H1 (cell line): ENCODE measurements around the gene FXYD7. TPM values are rescaled to one million over a fixed set of nuclear protein-coding genes. Genes with fewer than 3 reads are reported as not detected.
A peak's percentile ranks its signal among the peaks of the same experiment; 100 is the strongest.

Experiments
- CTCF ChIA-PET: fragments of 300-600 bp; sonication (Branson Sonifier 250); formaldehyde crosslinking; loops from one replicate; lab custom pipeline; 2021; ENCODE audit not compliant: partially characterized antibody; lab: Charles Lee
- POLR2A ChIA-PET: fragments of 300-600 bp; sonication (Branson Sonifier 250); formaldehyde crosslinking; loops from one replicate; lab custom pipeline; 2021; ENCODE audit warnings: inconsistent platforms; ENCODE audit not compliant: partially characterized antibody; lab: Charles Lee
- DNase-seq, 2 experiments: peaks; one replicate each; pipeline versions ENCODE4 v3.0.0 to v3.0.0-alpha.2; 2010 to 2022; ENCODE audit warnings: low spot score in 2 of 2, low read depth in 1 of 2, mixed read lengths in 1 of 2
- FAIRE-seq: peaks from 2 replicates; lab custom pipeline; 2011; peaks lifted over from hg19 to GRCh38; lab: Jason Lieb, UNC
- H2AFZ ChIP-seq: 2 replicates; pipeline ENCODE4 v1.8.1; 2012; ENCODE audit warnings: low read length, inconsistent platforms
- H2AK5ac ChIP-seq: 2 replicates; pipeline ENCODE4 v1.6.1; 2013; ENCODE audit warnings: low read depth, low read length
- H2BK120ac ChIP-seq: replicated peaks from 2 replicates; pipeline ENCODE3; 2013; ENCODE audit warnings: low read depth, low read length, inconsistent platforms
- H2BK12ac ChIP-seq: 2 replicates; pipeline ENCODE4 v1.6.1; 2013; ENCODE audit warnings: low read depth, low read length
- H2BK15ac ChIP-seq: 2 replicates; pipeline ENCODE4 v1.6.1; 2013; ENCODE audit warnings: low read length
- H2BK20ac ChIP-seq: 2 replicates; pipeline ENCODE4 v1.6.1; 2013; ENCODE audit warnings: low read length
- H2BK5ac ChIP-seq: 2 replicates; pipeline ENCODE4 v1.6.1; 2013; ENCODE audit warnings: low read depth, low read length
- H3K14ac ChIP-seq: 2 replicates; pipeline ENCODE4 v1.6.1; 2013; ENCODE audit warnings: inconsistent platforms; ENCODE audit not compliant: insufficient read length
- H3K18ac ChIP-seq: 2 replicates; pipeline ENCODE4 v1.6.1; 2013; ENCODE audit warnings: low read length; ENCODE audit errors: extremely low read depth
- H3K23ac ChIP-seq: 2 replicates; pipeline ENCODE4 v1.6.1; 2013; ENCODE audit warnings: inconsistent platforms; ENCODE audit not compliant: insufficient read length
- H3K23me2 ChIP-seq: 2 replicates; pipeline ENCODE4 v1.6.1; 2013; ENCODE audit warnings: low read depth, low read length
- H3K27ac ChIP-seq: 2 replicates; pipeline ENCODE4 v1.6.1; 2011; ENCODE audit warnings: low read depth, low read length, inconsistent platforms
- H3K27me3 ChIP-seq, 4 experiments: replicated peaks in 1 of 4; 1 replicate in 1 of 4; 2 replicates in 3 of 4; pipeline versions ENCODE4 v1.6.1 to v1.8.1; 2011 to 2013; ENCODE audit warnings: low read length in 3 of 4, mild to moderate bottlenecking in 3 of 4, inconsistent platforms in 2 of 4, mixed read lengths in 2 of 4, moderate library complexity in 1 of 4; ENCODE audit not compliant: control insufficient read depth in 3 of 4, insufficient read depth in 3 of 4; ENCODE audit errors: extremely low read depth in 1 of 4
- H3K36me3 ChIP-seq, 4 experiments: 2 replicates each; pipeline versions ENCODE4 v1.6.1 to v1.8.1; 2011 to 2013; ENCODE audit warnings: mild to moderate bottlenecking in 4 of 4, low read length in 3 of 4, moderate library complexity in 2 of 4, control low read depth in 1 of 4, inconsistent platforms in 1 of 4; ENCODE audit not compliant: insufficient read depth in 4 of 4, control insufficient read depth in 2 of 4
- H3K4ac ChIP-seq: replicated peaks from 2 replicates; pipeline ENCODE3; 2013; ENCODE audit warnings: low read length, low read depth, mixed read lengths, inconsistent platforms; ENCODE audit not compliant: insufficient read length
- H3K4me1 ChIP-seq, 4 experiments: replicated peaks in 1 of 4; 1 replicate in 1 of 4; 2 replicates in 3 of 4; pipeline versions ENCODE4 v1.6.1 to v1.8.1; 2011 to 2013; ENCODE audit warnings: low read length in 3 of 4, inconsistent platforms in 2 of 4, mixed read lengths in 1 of 4; ENCODE audit not compliant: insufficient read depth in 4 of 4, control insufficient read depth in 3 of 4
- H3K4me2 ChIP-seq, 2 experiments: 2 replicates each; pipeline versions ENCODE4 v1.6.1 to v1.8.1; 2011 to 2013; ENCODE audit warnings: low read depth in 2 of 2, low read length in 2 of 2, control low read depth in 1 of 2, inconsistent platforms in 1 of 2, mild to moderate bottlenecking in 1 of 2; ENCODE audit not compliant: insufficient read depth in 1 of 2
- H3K4me3 ChIP-seq, 4 experiments: fragments of 200-600, 300-600 bp in 1 of 4; sonication (generic), shearing (Covaris generic), sonication (Bioruptor Twin) in 1 of 4; 2 replicates each; pipeline versions ENCODE4 v1.5.1 to v1.8.1; 2011 to 2016; ENCODE audit warnings: low read length in 4 of 4, low read depth in 3 of 4, control low read depth in 2 of 4, inconsistent platforms in 2 of 4, mild to moderate bottlenecking in 2 of 4, mixed read lengths in 1 of 4, moderate library complexity in 1 of 4; ENCODE audit not compliant: insufficient read depth in 2 of 4; ENCODE audit errors: extremely low read depth in 1 of 4
- H3K56ac ChIP-seq: replicated peaks from 2 replicates; pipeline ENCODE3; 2013; ENCODE audit warnings: low read depth, mild to moderate bottlenecking, mixed read lengths, low read length, inconsistent platforms; ENCODE audit not compliant: insufficient read length
- H3K79me1 ChIP-seq: 2 replicates; pipeline ENCODE4 v1.6.1; 2013; ENCODE audit warnings: low read depth, low read length, control low read depth
- H3K79me2 ChIP-seq, 2 experiments: 2 replicates each; pipeline versions ENCODE4 v1.6.1 to v1.8.1; 2012 to 2013; ENCODE audit warnings: low read length in 2 of 2, mild to moderate bottlenecking in 2 of 2, inconsistent platforms in 1 of 2; ENCODE audit not compliant: insufficient read depth in 2 of 2, control insufficient read depth in 1 of 2
- H3K9ac ChIP-seq, 4 experiments: replicated peaks in 1 of 4; 1 replicate in 1 of 4; 2 replicates in 3 of 4; pipeline versions ENCODE4 v1.6.1 to v1.8.1; 2011 to 2013; ENCODE audit warnings: low read depth in 3 of 4, low read length in 3 of 4, control low read depth in 2 of 4, mild to moderate bottlenecking in 2 of 4, moderate library complexity in 2 of 4, inconsistent platforms in 1 of 4; ENCODE audit errors: extremely low read depth in 1 of 4
- H3K9me3 ChIP-seq, 2 experiments: 2 replicates each; pipeline versions ENCODE4 v1.6.1 to v1.8.1; 2012 to 2013; ENCODE audit warnings: mild to moderate bottlenecking in 2 of 2, moderate library complexity in 2 of 2, control low read depth in 1 of 2, inconsistent platforms in 1 of 2, low read depth in 1 of 2, low read length in 1 of 2, mixed read lengths in 1 of 2; ENCODE audit not compliant: insufficient read depth in 2 of 2
- H4K20me1 ChIP-seq, 2 experiments: replicated peaks in 1 of 2; 2 replicates each; pipeline versions ENCODE3 to v1.8.1; 2011 to 2013; ENCODE audit warnings: inconsistent platforms in 2 of 2, low read length in 2 of 2, mild to moderate bottlenecking in 1 of 2; ENCODE audit not compliant: insufficient read depth in 2 of 2, control insufficient read depth in 1 of 2
- H4K5ac ChIP-seq: 2 replicates; pipeline ENCODE4 v1.6.1; 2013; ENCODE audit warnings: low read length, low read depth, mixed read lengths, inconsistent platforms; ENCODE audit not compliant: insufficient read length
- H4K8ac ChIP-seq: 2 replicates; pipeline ENCODE4 v1.8.0; 2013; ENCODE audit warnings: mild to moderate bottlenecking, moderate library complexity, low read length, inconsistent platforms; ENCODE audit not compliant: insufficient read depth; ENCODE audit errors: extremely low read depth
- H4K91ac ChIP-seq: replicated peaks from 2 replicates; pipeline ENCODE3; 2013; ENCODE audit warnings: low read length, mixed read lengths, inconsistent platforms; ENCODE audit not compliant: insufficient read length
- CHD2 ChIP-seq: IDR thresholded peaks from 2 replicates; pipeline ENCODE4 v1.6.1; 2012; ENCODE audit warnings: low read length, improper control_type of control experiment
- CTCF ChIP-seq, 3 experiments: IDR thresholded peaks; 1 replicate in 2 of 3; 2 replicates in 1 of 3; pipeline versions ENCODE4 v1.5.1 to v1.6.1; 2011; ENCODE audit warnings: low read length in 3 of 3, mild to moderate bottlenecking in 3 of 3, inconsistent platforms in 2 of 3, low read depth in 1 of 3, moderate library complexity in 1 of 3; ENCODE audit not compliant: insufficient read depth in 1 of 3; ENCODE audit errors: control extremely low read depth in 1 of 3
- EGR1 ChIP-seq: IDR thresholded peaks from 2 replicates; pipeline ENCODE4 v1.6.1; 2011; ENCODE audit warnings: low read depth, low read length, borderline replicate concordance
- HDAC2 ChIP-seq, 2 experiments: fragments of 300-600 bp in 1 of 2; sonication (generic) in 1 of 2; IDR thresholded peaks; 2 replicates each; pipeline ENCODE4 v1.6.1; 2011 to 2012; ENCODE audit warnings: low read depth in 2 of 2, low read length in 2 of 2, mild to moderate bottlenecking in 2 of 2, moderate library complexity in 2 of 2, borderline replicate concordance in 1 of 2, inconsistent platforms in 1 of 2
- JUND ChIP-seq: IDR thresholded peaks from 2 replicates; pipeline ENCODE4 v1.6.1; 2011; ENCODE audit warnings: mild to moderate bottlenecking, improper control_type of control experiment, low read length
- SAP30 ChIP-seq: fragments of 300-600 bp; sonication (generic); IDR thresholded peaks from 2 replicates; pipeline ENCODE4 v1.7.1; 2012; ENCODE audit warnings: low read length, moderate library complexity, mild to moderate bottlenecking, inconsistent platforms; ENCODE audit not compliant: insufficient read depth, insufficient replicate concordance
- TBP ChIP-seq: IDR thresholded peaks from 2 replicates; pipeline ENCODE4 v1.6.1; 2011; ENCODE audit warnings: low read depth, low read length, improper control_type of control experiment
- WGBS, 2 experiments: shearing (Covaris generic) in 1 of 2; methylation state at CpG; one replicate each; pipeline versions ENCODE4 v1.1.6 to v1.1.7; 2013 to 2015; ENCODE audit warnings: low lambda C conversion rate in 2 of 2, mixed read lengths in 2 of 2, inconsistent platforms in 1 of 2, low coverage in 1 of 2, missing lambda C conversion rate in 1 of 2; ENCODE audit not compliant: insufficient replicate concordance in 2 of 2, insufficient coverage in 1 of 2, insufficient read length in 1 of 2; ENCODE audit errors: extremely low coverage in 1 of 2, missing lambda C conversion rate in 1 of 2; 5-methylcytosine and 5-hydroxymethylcytosine counted together
- polyA plus RNA-seq, 7 experiments: library from polyadenylated mRNA; depleted of rRNA in 3 of 7; stranded (reverse) in 5 of 7; unstranded in 2 of 7; fragments of >200 nt in 5 of 7; fragments of 200-250 nt in 2 of 7; gene quantifications; 1 replicate in 5 of 7; 2 replicates in 1 of 7; 4 replicates in 1 of 7; pipeline versions ENCODE4 v1.2.1 to v1.2.3, GENCODE V29; 2011 to 2013; ENCODE audit warnings: missing spikeins in 2 of 7, mixed read lengths in 2 of 7
- total RNA-seq: library from RNA; stranded (reverse); fragmentation: NEBNext Ultra II Directional; extraction: Animal tissue kit (Norgen Biotek cat#: 25700); gene quantifications from 2 replicates; pipeline ENCODE4 v1.2.1, GENCODE V29; 2021
- TF ChIP-seq, protein P1 (sequence below): IDR thresholded peaks from 2 replicates; pipeline ENCODE4 v1.6.1; 2012; ENCODE audit warnings: inconsistent platforms

Gene FXYD7
- total and polyA plus RNA-seq, 2 of the 8 experiments (the other 6 are each of a cell fraction or from before 2014, with no cell fraction given), result 12.1 to 14.3 TPM

DNA sequence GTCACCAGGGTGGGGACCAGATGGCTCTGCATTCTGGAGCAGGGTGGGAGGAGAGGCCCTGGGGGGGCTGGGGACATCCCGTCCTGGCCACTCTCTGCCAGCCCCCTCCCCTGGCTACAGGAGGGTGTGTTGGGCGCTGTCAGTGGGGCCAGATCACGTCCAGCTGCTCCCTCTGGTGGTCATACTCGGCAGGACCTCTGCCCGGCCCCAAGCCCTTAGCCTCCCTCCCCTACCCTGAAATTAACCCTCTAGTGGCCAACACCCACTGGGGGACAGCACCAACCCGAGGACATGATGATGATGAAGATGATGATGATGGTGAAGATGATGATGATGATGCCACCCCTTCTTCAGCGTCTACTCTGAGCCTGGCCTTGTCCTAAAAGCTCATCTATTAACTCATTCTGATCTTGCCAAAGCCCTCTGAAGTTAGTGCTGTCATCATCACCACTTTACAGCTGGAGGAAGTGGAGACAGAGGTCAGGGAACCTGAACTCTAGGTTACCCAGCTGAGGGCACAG lies 7.6 kb upstream of the FXYD7 start:
- Histone ChIP-seq H3K23me2 (peaks cover 4% of the 10 kb centered on the region), H2BK15ac (no peak overlapping the region), H2AFZ (no peak overlapping the region), H3K36me3 (no peaks in the 10 kb centered on the region), H4K5ac (peak overlapping the region; percentile 17), H3K27ac (no peak overlapping the region), H2BK120ac (no peak overlapping the region), H3K4me3 (peak overlapping the region in 1 of 4 experiments; percentile 44; a peak in 2 of 8 replicates), H3K56ac (no peak overlapping the region), H4K91ac (no peak overlapping the region), H3K9me3 (no peaks in the 10 kb centered on the region), H3K9ac (no peak overlapping the region), H3K79me2 (no peaks in the 10 kb centered on the region), H4K8ac (no peak overlapping the region), H4K20me1 (no peaks in the 10 kb centered on the region), H3K18ac (peak overlapping the region; percentile 51; the same call in 1 of the 2 replicates), H2BK12ac (0 out of 2 replicates have a peak overlapping the region, but pooled peaks have one; percentile 3), H3K4me1 (peaks cover 3 to 19% (median 13%) of the 10 kb centered on the region in 4 experiments; a peak in 6 of 7 replicates), H3K4me2 (peak overlapping the region in 1 of 2 experiments; percentile 34; a peak in 3 of 4 replicates), H3K79me1 (no peaks in the 10 kb centered on the region), H2AK5ac (no peak overlapping the region), H2BK20ac (no peak overlapping the region), H2BK5ac (0 out of 2 replicates have a peak overlapping the region, but pooled peaks have one; percentile 44), H3K23ac (no peak overlapping the region), H3K27me3 (peaks cover 0 to 3% (median under 1%) of the 10 kb centered on the region in 4 experiments; a peak in 3 of 7 replicates), H3K14ac (no peak overlapping the region), H3K4ac (no peak overlapping the region)
- CTCF ChIA-PET, result interaction anchor here (0.6 to 10.2 kb wide), 49 partner anchors 8 to 726 kb away, joined by 3 to 154 read pairs (median 5); partner anchors contain the start of genes FXYD3, FXYD5 and HPN
- DNase-seq (peak in 1 of 2 experiments; percentile 96), FAIRE-seq (peak; percentile 13)
- WGBS, 2 experiments, result 1% methylated on average over 4 of the region's 7 CpGs; no CpG with 5 or more reads in 1 of the 2 experiments
- POLR2A ChIA-PET, result interaction anchor here (0.9 to 2.8 kb wide), 18 partner anchors 8 to 164 kb away, joined by 3 to 9 read pairs (median 4); partner anchors contain the start of gene FXYD5
- TF ChIP-seq, protein P1, sequence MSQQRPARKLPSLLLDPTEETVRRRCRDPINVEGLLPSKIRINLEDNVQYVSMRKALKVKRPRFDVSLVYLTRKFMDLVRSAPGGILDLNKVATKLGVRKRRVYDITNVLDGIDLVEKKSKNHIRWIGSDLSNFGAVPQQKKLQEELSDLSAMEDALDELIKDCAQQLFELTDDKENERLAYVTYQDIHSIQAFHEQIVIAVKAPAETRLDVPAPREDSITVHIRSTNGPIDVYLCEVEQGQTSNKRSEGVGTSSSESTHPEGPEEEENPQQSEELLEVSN, result no peak
- TF ChIP-seq TBP (no peak), HDAC2 (IDR thresholded peaks at IDR 0.05; ENCODE audit: borderline replicate concordance in 1 of 2, low read depth in 2 of 2, low read length in 2 of 2) (no peak; a peak in 1 of 4 replicates), CTCF (IDR thresholded peaks at IDR 0.05; ENCODE audit: control extremely low read depth in 1 of 3, insufficient read depth in 1 of 3, low read depth in 1 of 3, low read length in 3 of 3) (peak; percentile 91 to 94 (median 94)), CHD2 (no peak), JUND (0 out of 2 replicates have a peak, but pooled peaks have one; percentile 10), EGR1 (no peak), SAP30 (peak; percentile 29)
